Uterus (tissue), 4 donors: ENCODE results near the gene TEC. TPM values are rescaled to one million over a fixed set of nuclear protein-coding genes. Genes with fewer than 3 reads are reported as not detected.

ENCODE experiments used
- DNase-seq, 2 donors: peaks; one replicate each; pipeline ENCODE4 v3.0.0-alpha.2; 2019 to 2020
- H3K27ac ChIP-seq, 2 donors: fragments of 200-600 bp; sonication (generic); 1 replicate in 1 of 2; 2 replicates in 1 of 2; pipeline ENCODE4 v1.5.1; 2016 to 2018
- H3K27me3 ChIP-seq, 2 donors: fragments of 200-600 bp; sonication (generic); one replicate each; pipeline ENCODE4 v1.5.1; 2018 to 2019; ENCODE audit warnings: control low read depth in 1 of 2
- H3K36me3 ChIP-seq, 2 donors: fragments of 200-600 bp; sonication (generic); one replicate each; pipeline ENCODE4 v1.5.1; 2019; ENCODE audit warnings: control low read depth in 1 of 2
- H3K4me1 ChIP-seq, 2 donors: fragments of 200-600 bp; sonication (generic); one replicate each; pipeline ENCODE4 v1.5.1; 2018 to 2019; ENCODE audit warnings: control low read depth in 1 of 2
- H3K4me3 ChIP-seq, 2 donors: fragments of 200-600 bp; sonication (generic); 1 replicate in 1 of 2; 2 replicates in 1 of 2; pipeline ENCODE4 v1.5.1; 2018 to 2019; ENCODE audit warnings: mild to moderate bottlenecking in 1 of 2
- H3K9me3 ChIP-seq, 2 donors: fragments of 200-600 bp; sonication (generic); one replicate each; pipeline ENCODE4 v1.5.1; 2019; ENCODE audit warnings: control low read depth in 1 of 2
- POLR2A ChIP-seq, 2 donors: fragments of 450-650 bp; IDR thresholded peaks; one replicate each; pipeline ENCODE4 v1.6.1; 2016; ENCODE audit warnings: antibody characterized with exemption in 2 of 2, mild to moderate bottlenecking in 1 of 2, moderate library complexity in 1 of 2
- intact Hi-C: fragments of 100-400 bp; cut with DNase I; formaldehyde crosslinking; loops from one replicate; pipeline ENCODE4 v1.15.1; 2023; ENCODE audit warnings: low total_unique reads
- total RNA-seq, 4 donors: library from RNA; depleted of rRNA in 3 of 4; stranded (reverse); fragments of >200 nt in 3 of 4; gene quantifications; one replicate each; pipeline versions ENCODE4 v1.1.0 to v1.2.4, GENCODE V29; 2014 to 2023
- TF ChIP-seq, protein P1 (sequence below), 4 experiments: fragments of 200-600 bp in 2 of 4; fragments of 450-650 bp in 2 of 4; sonication (generic) in 2 of 4; IDR thresholded peaks; one replicate each; pipeline ENCODE4 v1.5.1; 2016 to 2019; ENCODE audit warnings: antibody characterized with exemption in 4 of 4, mild to moderate bottlenecking in 2 of 4, moderate library complexity in 1 of 4
- donor health status: DM: yes; HTN: yes; CAD: no.

The TEC gene
- total RNA-seq, 4 donors from 2014 or later = under 0.01 to 6.8 (median 2.6) TPM

GRCh38 chr4:48193096-48193836 is 76.4 kb downstream of the TEC start:
- no peak for TF ChIP-seq POLR2A (IDR thresholded peaks at IDR 0.05)
- TF ChIP-seq, protein P1, sequence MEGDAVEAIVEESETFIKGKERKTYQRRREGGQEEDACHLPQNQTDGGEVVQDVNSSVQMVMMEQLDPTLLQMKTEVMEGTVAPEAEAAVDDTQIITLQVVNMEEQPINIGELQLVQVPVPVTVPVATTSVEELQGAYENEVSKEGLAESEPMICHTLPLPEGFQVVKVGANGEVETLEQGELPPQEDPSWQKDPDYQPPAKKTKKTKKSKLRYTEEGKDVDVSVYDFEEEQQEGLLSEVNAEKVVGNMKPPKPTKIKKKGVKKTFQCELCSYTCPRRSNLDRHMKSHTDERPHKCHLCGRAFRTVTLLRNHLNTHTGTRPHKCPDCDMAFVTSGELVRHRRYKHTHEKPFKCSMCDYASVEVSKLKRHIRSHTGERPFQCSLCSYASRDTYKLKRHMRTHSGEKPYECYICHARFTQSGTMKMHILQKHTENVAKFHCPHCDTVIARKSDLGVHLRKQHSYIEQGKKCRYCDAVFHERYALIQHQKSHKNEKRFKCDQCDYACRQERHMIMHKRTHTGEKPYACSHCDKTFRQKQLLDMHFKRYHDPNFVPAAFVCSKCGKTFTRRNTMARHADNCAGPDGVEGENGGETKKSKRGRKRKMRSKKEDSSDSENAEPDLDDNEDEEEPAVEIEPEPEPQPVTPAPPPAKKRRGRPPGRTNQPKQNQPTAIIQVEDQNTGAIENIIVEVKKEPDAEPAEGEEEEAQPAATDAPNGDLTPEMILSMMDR (IDR thresholded peaks at IDR 0.05) = no peak
- Histone ChIP-seq H3K36me3 (no peaks in the 10 kb centered on the region), H3K9me3 (no peaks in the 10 kb centered on the region), H3K4me1 (peaks cover 0 to 4% of the 10 kb centered on the region in 2 donors), H3K27ac (no peak overlapping the region), H3K27me3 (no peaks in the 10 kb centered on the region), H3K4me3 (no peak overlapping the region)
- intact Hi-C loops = no loop called here
- no peak for DNase-seq

DNA sequence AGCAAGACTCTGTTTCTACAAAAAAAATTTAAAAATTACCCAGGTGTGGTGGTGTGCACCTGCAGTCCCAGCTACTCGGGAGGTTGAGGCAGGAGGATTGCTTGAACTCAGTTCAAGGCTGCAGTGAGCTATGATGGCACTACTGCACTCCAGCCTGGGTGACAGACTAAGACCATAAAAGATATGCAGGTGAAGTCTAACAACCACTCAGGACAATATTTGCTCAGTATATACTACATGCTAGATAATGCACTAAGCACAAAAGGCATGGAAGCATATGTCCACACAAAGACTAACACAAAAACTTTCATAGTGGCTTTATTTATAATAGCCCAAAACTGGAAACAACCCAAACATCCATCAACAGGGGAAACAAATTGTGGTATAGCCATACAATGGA is 77.9 kb downstream of the TEC start:
- intact Hi-C loops = no loop called here

DNA sequence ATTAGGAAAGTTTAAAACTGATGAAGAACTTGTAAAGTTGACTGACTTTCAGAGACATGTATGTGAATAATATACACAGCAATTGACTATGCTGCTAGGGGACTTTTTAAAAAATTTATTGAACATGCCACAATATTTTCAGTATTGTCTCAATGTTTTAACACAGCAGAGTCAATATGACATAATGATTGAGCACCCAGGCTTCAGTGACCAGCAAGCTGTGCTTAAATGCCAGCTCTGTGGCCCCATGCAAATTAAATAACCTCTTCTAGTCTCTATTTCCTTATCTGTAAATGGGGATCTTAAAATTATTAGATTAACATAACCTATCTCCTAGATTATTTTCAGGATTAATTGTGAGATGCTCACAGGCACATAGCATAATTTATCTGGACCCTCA is 78.8 kb downstream of the TEC start:
- no peak overlapping the region for H3K27ac ChIP-seq
- peaks cover 0 to 4% of the 10 kb centered on the region in 2 donors for H3K4me1 ChIP-seq
- H3K27me3 ChIP-seq = no peaks in the 10 kb centered on the region
- no peaks in the 10 kb centered on the region for H3K36me3 ChIP-seq
- no peak for TF ChIP-seq POLR2A (IDR thresholded peaks at IDR 0.05)
- TF ChIP-seq, protein P1 (IDR thresholded peaks at IDR 0.05) = no peak
- H3K9me3 ChIP-seq = no peaks in the 10 kb centered on the region
- no peak for DNase-seq
- no peak overlapping the region for H3K4me3 ChIP-seq
- intact Hi-C loops = no loop called here

More for the DNA sequence above, 77.9 kb downstream of the TEC start:
- no peak for DNase-seq
- Histone ChIP-seq H3K27me3 (no peaks in the 10 kb centered on the region), H3K4me1 (peaks cover 0 to 4% of the 10 kb centered on the region in 2 donors), H3K27ac (no peak overlapping the region), H3K36me3 (no peaks in the 10 kb centered on the region), H3K9me3 (no peaks in the 10 kb centered on the region), H3K4me3 (no peak overlapping the region)
- TF ChIP-seq, protein P1 (IDR thresholded peaks at IDR 0.05) = no peak
- TF ChIP-seq POLR2A (IDR thresholded peaks at IDR 0.05) = no peak

- H3K9me3 ChIP-seq = no peaks in the 10 kb centered on the region
- TF ChIP-seq, protein P1 (IDR thresholded peaks at IDR 0.05) = no peak
- no peak for TF ChIP-seq POLR2A (IDR thresholded peaks at IDR 0.05)
- intact Hi-C loops = no loop called here
- H3K36me3 ChIP-seq = no peaks in the 10 kb centered on the region
- no peak overlapping the region for H3K27ac ChIP-seq
- H3K27me3 ChIP-seq = no peaks in the 10 kb centered on the region
- H3K4me1 ChIP-seq = no peaks in the 10 kb centered on the region
- no peak overlapping the region for H3K4me3 ChIP-seq
- DNase-seq = no peak
Measured at GRCh38 chr4:48189731-48190130, 79.9 kb downstream of the TEC start.

DNA sequence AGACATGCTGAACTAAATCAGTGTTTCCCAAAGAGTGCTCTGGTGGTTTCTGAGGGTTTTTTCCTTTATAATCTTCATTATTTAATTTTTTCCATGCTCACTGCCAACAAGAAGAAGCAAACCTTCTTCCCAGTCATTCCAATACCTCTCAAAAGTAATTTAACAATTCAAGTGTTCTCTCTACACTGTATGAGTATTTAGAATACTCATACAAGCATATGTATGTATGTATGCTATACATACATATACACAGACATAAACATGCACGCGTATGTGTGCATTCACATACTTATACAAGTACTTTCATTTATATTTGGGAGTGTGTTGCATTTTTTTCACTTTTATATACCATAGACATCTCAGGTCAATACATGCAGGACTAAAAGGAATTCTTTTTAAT is 81.2 kb downstream of the TEC start:
- Histone ChIP-seq H3K4me3 (no peak overlapping the region), H3K4me1 (no peaks in the 10 kb centered on the region), H3K27ac (no peak overlapping the region), H3K27me3 (no peaks in the 10 kb centered on the region), H3K36me3 (no peaks in the 10 kb centered on the region), H3K9me3 (no peaks in the 10 kb centered on the region)
- DNase-seq = no peak
- no peak for TF ChIP-seq POLR2A (IDR thresholded peaks at IDR 0.05)
- intact Hi-C loops = no loop called here
